Caco-2 (cell line): ENCODE measurements around the gene SOX9. TPM values are rescaled to one million over a fixed set of nuclear protein-coding genes. Genes with fewer than 3 reads are reported as not detected.

ENCODE experiments used
- Bru-seq: library from RNA; stranded (reverse); fragments of 400-500 nt; gene quantifications from one replicate; lab custom pipeline; 2021; lab: Mats Ljungman, UMichigan
- BruChase-seq, 2 experiments: library from RNA; stranded (reverse); fragments of 400-500 nt; gene quantifications; one replicate each; lab custom pipeline; 2021; lab: Mats Ljungman, UMichigan
- BruUV-seq: library from RNA; stranded (reverse); fragments of 400-500 nt; replicated peaks from 2 replicates; lab custom pipeline; 2021; lab: Mats Ljungman, UMichigan
- CTCF ChIA-PET: fragments of 300-600 bp; sonication (Branson Sonifier 250); formaldehyde crosslinking; loops from one replicate; lab custom pipeline; 2022; ENCODE audit warnings: antibody characterized with exemption; lab: Charles Lee
- POLR2A ChIA-PET: fragments of 300-600 bp; sonication (Branson Sonifier 250); formaldehyde crosslinking; loops from one replicate; lab custom pipeline; 2022; ENCODE audit warnings: antibody characterized with exemption; lab: Charles Lee
- DNase-seq, 2 experiments: peaks; one replicate each; pipeline versions ENCODE4 v3.0.0 to v3.0.0-alpha.2; 2020 to 2022
- H3K27me3 ChIP-seq: replicated peaks from 2 replicates; pipeline ENCODE4 v1.6.0; 2011; ENCODE audit warnings: low read length; ENCODE audit not compliant: control insufficient read depth, insufficient read depth
- H3K36me3 ChIP-seq: 2 replicates; pipeline ENCODE4 v1.5.1; 2011; ENCODE audit warnings: low read length; ENCODE audit not compliant: control insufficient read depth, insufficient read depth
- H3K4me1 ChIP-seq: fragments of 250-450 bp; sonication (Bioruptor Pico); 2 replicates; pipeline ENCODE4 v1.5.1; 2020; ENCODE audit warnings: mild to moderate bottlenecking
- H3K4me3 ChIP-seq: 2 replicates; pipeline ENCODE4 v1.5.1; 2011; ENCODE audit warnings: low read depth, mild to moderate bottlenecking, control low read depth, low read length
- H3K9me3 ChIP-seq: fragments of 250-450 bp; sonication (Bioruptor Pico); 2 replicates; pipeline ENCODE4 v1.5.1; 2020; ENCODE audit warnings: mild to moderate bottlenecking, moderate library complexity
- H3K27ac Mint-ChIP-seq: one replicate; pipeline ENCODE4 v1.8.0; 2022; ENCODE audit warnings: mixed read lengths; ENCODE audit not compliant: unreplicated experiment
- H3K27me3 Mint-ChIP-seq: one replicate; pipeline ENCODE4 v1.8.0; 2022; ENCODE audit warnings: mixed read lengths; ENCODE audit not compliant: insufficient read depth, unreplicated experiment
- H3K36me3 Mint-ChIP-seq: one replicate; pipeline ENCODE4 v1.8.0; 2022; ENCODE audit warnings: mild to moderate bottlenecking, mixed read lengths; ENCODE audit not compliant: insufficient read depth, unreplicated experiment
- H3K4me1 Mint-ChIP-seq: one replicate; pipeline ENCODE4 v1.8.0; 2022; ENCODE audit warnings: low read depth, mixed read lengths; ENCODE audit not compliant: unreplicated experiment
- H3K4me3 Mint-ChIP-seq: one replicate; pipeline ENCODE4 v1.8.0; 2022; ENCODE audit warnings: mild to moderate bottlenecking, moderate library complexity, mixed read lengths; ENCODE audit not compliant: unreplicated experiment
- H3K9me3 Mint-ChIP-seq: one replicate; pipeline ENCODE4 v1.8.0; 2022; ENCODE audit warnings: mixed read lengths; ENCODE audit not compliant: unreplicated experiment
- intact Hi-C: fragments of 100-400 bp; cut with micrococcal nuclease; formaldehyde crosslinking; loops from one replicate; pipeline ENCODE4 v1.10.0; 2022; ENCODE audit not compliant: unreplicated experiment
- long read RNA-seq: library from polyadenylated mRNA; stranded (forward); transcript quantifications from one replicate; pipeline ENCODE4 v2.0.0, GENCODE V29; 2022
- total RNA-seq: library from RNA; stranded (reverse); gene quantifications from 2 replicates; pipeline ENCODE4 v1.2.3, GENCODE V29; 2022
- TF ChIP-seq, protein P1 (sequence below), 2 experiments: fragments of 200-600 bp in 1 of 2; IDR thresholded peaks; 1 replicate in 1 of 2; 2 replicates in 1 of 2; pipeline versions ENCODE4 v1.5.1 to v1.8.0; 2011 to 2022; ENCODE audit warnings: antibody characterized with exemption in 1 of 2, control low read depth in 1 of 2, inconsistent platforms in 1 of 2, low read depth in 1 of 2, low read length in 1 of 2, mild to moderate bottlenecking in 1 of 2, moderate library complexity in 1 of 2; ENCODE audit not compliant: insufficient read depth in 1 of 2, severe bottlenecking in 1 of 2, unreplicated experiment in 1 of 2

Gene SOX9
- 46.2 and 51.5 TPM in 2 replicates for total RNA-seq
- Bru-seq, nascent RNA: percentile 99 among the genes with signal in this experiment
- percentile 99 among the genes with signal in this experiment for BruChase-seq, experiment 1, labeled RNA remaining after a 2-hour chase
- percentile 92 among the genes with signal in this experiment for BruChase-seq, experiment 2, labeled RNA remaining after a 6-hour chase
- long read RNA-seq, transcript SOX9-201 (3 exons, 3,935 nt): major isoform, 44 of 130 reads
- long read RNA-seq, partial matches to known transcripts: 85 of 130 reads
- long read RNA-seq, other reads (novel, unspliced or antisense): 1 of 130 reads

DNA sequence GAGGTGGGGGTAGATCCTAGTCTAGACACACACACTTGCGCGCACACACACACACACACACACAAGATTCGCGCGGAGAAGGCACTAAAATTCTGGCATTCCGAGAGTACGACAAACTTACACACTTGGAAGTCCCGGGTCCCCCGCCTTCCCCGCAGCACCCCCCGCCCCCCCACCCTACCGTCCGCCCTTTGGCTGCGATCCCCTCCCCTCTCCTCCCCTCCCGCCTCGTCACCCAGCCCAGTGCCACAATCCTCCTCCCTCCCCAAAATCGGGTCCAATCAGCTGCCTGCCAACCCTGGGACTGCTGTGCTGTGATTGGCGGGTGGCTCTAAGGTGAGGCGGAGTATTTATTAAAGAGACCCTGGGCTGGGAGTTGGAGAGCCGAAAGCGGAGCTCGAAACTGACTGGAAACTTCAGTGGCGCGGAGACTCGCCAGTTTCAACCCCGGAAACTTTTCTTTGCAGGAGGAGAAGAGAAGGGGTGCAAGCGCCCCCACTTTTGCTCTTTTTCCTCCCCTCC is at the start of gene SOX9:
Gene SOX9, plus strand, starts transcription at position 379 of the 522 bp plus-strand sequence. CDS start 372 bp downstream, outside the sequence.
- peaks cover 25% of the 10 kb centered on the region for H3K4me1 ChIP-seq
- H3K4me3 Mint-ChIP-seq: peak within 1 kb of the TSS; percentile 84
- POLR2A ChIA-PET: interaction anchor here (0.6 to 1.3 kb wide), 13 partner anchors 8 to 400 kb away, joined by 3 to 9 read pairs (median 3); no protein-coding TSS in a partner anchor
- H3K4me3 ChIP-seq: peak within 1 kb of the TSS; percentile 71
- peaks cover 55% of the 10 kb centered on the region for H3K36me3 Mint-ChIP-seq
- intact Hi-C loops: loop anchor here (1.0 to 5.0 kb wide), 7 partner anchors 31 to 418 kb away; no protein-coding TSS in a partner anchor
- no peaks in the 10 kb centered on the region for H3K27me3 Mint-ChIP-seq
- peaks cover 12% of the 10 kb centered on the region for H3K4me1 Mint-ChIP-seq
- no peaks in the 10 kb centered on the region for H3K9me3 ChIP-seq
- H3K27me3 ChIP-seq: no peaks in the 10 kb centered on the region
- no TSS peak for BruUV-seq
- no peaks in the 10 kb centered on the region for H3K9me3 Mint-ChIP-seq
- H3K36me3 ChIP-seq: peaks cover 1% of the 10 kb centered on the region; the same call in 1 of the 2 replicates
- CTCF ChIA-PET: interaction anchor here (0.6 to 1.5 kb wide), 6 partner anchors 114 to 647 kb away, joined by 3 to 9 read pairs (median 4); no protein-coding TSS in a partner anchor
- TF ChIP-seq, protein P1, sequence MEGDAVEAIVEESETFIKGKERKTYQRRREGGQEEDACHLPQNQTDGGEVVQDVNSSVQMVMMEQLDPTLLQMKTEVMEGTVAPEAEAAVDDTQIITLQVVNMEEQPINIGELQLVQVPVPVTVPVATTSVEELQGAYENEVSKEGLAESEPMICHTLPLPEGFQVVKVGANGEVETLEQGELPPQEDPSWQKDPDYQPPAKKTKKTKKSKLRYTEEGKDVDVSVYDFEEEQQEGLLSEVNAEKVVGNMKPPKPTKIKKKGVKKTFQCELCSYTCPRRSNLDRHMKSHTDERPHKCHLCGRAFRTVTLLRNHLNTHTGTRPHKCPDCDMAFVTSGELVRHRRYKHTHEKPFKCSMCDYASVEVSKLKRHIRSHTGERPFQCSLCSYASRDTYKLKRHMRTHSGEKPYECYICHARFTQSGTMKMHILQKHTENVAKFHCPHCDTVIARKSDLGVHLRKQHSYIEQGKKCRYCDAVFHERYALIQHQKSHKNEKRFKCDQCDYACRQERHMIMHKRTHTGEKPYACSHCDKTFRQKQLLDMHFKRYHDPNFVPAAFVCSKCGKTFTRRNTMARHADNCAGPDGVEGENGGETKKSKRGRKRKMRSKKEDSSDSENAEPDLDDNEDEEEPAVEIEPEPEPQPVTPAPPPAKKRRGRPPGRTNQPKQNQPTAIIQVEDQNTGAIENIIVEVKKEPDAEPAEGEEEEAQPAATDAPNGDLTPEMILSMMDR (IDR thresholded peaks at IDR 0.05; ENCODE audit: insufficient read depth in 1 of 2, low read depth in 1 of 2, low read length in 1 of 2, severe bottlenecking in 1 of 2, unreplicated experiment in 1 of 2): no peak
- H3K27ac Mint-ChIP-seq: peak within 1 kb of the TSS; percentile 86
- DNase-seq: peak; percentile 93 to 96

- intact Hi-C loops: no loop called here
- TF ChIP-seq, protein P1 (IDR thresholded peaks at IDR 0.05; ENCODE audit: insufficient read depth in 1 of 2, low read depth in 1 of 2, low read length in 1 of 2, severe bottlenecking in 1 of 2, unreplicated experiment in 1 of 2): no peak
- Mint-ChIP-seq H3K27ac (no peak overlapping the region), H3K9me3 (no peaks in the 10 kb centered on the region), H3K4me1 (no peaks in the 10 kb centered on the region), H3K4me3 (no peak overlapping the region), H3K27me3 (no peaks in the 10 kb centered on the region), H3K36me3 (no peaks in the 10 kb centered on the region)
- H3K36me3 ChIP-seq: no peaks in the 10 kb centered on the region
- BruUV-seq: no TSS peak
- peaks cover 4% of the 10 kb centered on the region for H3K4me1 ChIP-seq
- no peak for DNase-seq
- POLR2A ChIA-PET: no interaction called here
- H3K27me3 ChIP-seq: no peaks in the 10 kb centered on the region
- H3K9me3 ChIP-seq: no peaks in the 10 kb centered on the region
- H3K4me3 ChIP-seq: no peak overlapping the region
- CTCF ChIA-PET: no interaction called here
Measured at GRCh38 chr17:72071330-72071729, 49.5 kb upstream of the SOX9 start.

DNA sequence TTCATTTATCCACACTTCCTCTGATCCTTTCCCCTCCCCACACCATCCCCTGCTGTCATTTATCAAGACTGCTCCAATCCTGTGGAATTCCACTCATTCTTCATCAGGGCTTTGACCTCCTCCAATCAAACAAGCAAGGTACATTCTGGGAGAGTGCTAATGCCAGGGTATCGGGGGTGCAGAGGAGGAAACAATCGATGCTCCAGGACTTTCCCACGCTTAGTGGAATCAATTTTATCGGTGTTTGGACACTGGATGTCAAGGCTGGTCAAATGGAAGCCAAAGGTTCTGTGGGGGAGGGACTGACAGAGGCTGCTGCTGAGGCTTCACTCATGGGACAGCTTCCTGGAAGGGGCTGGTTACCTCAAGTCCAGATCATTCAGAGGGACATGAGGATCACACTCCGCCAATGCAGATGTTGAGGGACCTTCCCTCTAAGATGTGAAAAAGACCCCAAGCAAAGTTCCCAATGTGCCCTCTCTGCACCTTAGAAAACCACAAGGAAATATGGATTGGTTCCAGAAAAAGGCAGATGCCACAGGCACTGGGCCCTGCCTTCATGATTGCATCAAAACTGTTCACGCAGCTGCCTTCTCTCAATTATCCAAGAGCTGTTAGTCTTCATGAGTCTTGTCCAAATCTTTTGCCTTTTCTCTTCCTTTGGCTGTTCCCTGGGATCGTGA is 44.7 kb upstream of the SOX9 start:
- CTCF ChIA-PET: no interaction called here

More for the DNA sequence above, 44.7 kb upstream of the SOX9 start:
- Histone ChIP-seq H3K9me3 (no peaks in the 10 kb centered on the region; the same call in 1 of the 2 replicates), H3K36me3 (no peaks in the 10 kb centered on the region), H3K4me1 (peaks cover 4% of the 10 kb centered on the region), H3K4me3 (no peak overlapping the region), H3K27me3 (no peaks in the 10 kb centered on the region)
- POLR2A ChIA-PET: no interaction called here
- Mint-ChIP-seq H3K9me3 (no peaks in the 10 kb centered on the region), H3K27ac (no peak overlapping the region), H3K4me3 (no peak overlapping the region), H3K27me3 (peaks cover 4% of the 10 kb centered on the region), H3K4me1 (no peaks in the 10 kb centered on the region), H3K36me3 (no peaks in the 10 kb centered on the region)
- no TSS peak for BruUV-seq
- intact Hi-C loops: no loop called here
- DNase-seq: no peak
- TF ChIP-seq, protein P1 (IDR thresholded peaks at IDR 0.05; ENCODE audit: insufficient read depth in 1 of 2, low read depth in 1 of 2, low read length in 1 of 2, severe bottlenecking in 1 of 2, unreplicated experiment in 1 of 2): no peak
